Activated CD8-positive, alpha-beta memory T cell treated with anti-CD3 and anti-CD28 coated beads, Interleukin-2, amount 50 U/mL, for 1 hour (primary cell): ENCODE data around the gene IL27RA.
A peak's percentile ranks its signal among the peaks of the same experiment; 100 is the strongest.

Experiments
- DNase-seq: peaks from one replicate; pipeline ENCODE4 v3.0.0-alpha.2; 2020; ENCODE audit errors: extremely low read depth

IL27RA gene

DNA sequence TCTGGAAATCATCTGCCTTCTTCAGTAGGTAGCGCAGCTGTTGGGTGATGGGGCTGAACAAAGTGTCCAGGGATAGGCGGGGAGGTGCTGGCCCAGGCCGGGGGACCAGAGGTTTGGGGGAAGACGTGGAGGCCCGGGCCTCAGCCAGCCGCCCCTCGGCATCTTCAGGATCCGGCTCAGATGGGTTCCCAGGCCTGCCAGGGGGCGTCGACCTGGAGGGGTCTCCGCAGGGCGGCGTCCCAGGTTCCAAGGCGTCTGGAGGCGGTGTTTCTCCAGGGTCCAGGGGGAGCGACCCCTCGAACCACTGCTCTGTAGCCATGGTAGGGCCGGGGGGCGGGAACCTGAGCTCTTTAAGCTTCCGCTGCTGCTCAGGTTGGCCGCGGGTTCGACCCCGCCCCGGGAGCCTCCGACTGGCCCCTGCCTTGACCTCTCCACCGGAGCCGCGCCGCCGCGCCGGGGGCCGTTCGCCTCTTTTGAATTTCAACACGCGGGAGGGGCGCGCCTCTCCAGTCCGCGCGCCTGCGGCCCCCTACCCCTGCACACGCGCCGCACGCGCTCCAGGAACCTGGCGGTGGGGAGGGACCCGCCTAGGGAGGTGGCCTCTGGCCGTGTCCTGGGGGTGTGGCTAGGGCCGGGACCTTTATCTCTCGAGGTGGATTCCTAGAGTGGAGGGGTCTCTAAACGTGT, 53.9 kb downstream of the IL27RA start, which contains the start of gene C19orf67:
C19orf67 (minus strand) TSS at position 475 of the 687 bp plus-strand sequence; CDS start at position 319, 156 bp downstream.
- no peak for DNase-seq

DNA sequence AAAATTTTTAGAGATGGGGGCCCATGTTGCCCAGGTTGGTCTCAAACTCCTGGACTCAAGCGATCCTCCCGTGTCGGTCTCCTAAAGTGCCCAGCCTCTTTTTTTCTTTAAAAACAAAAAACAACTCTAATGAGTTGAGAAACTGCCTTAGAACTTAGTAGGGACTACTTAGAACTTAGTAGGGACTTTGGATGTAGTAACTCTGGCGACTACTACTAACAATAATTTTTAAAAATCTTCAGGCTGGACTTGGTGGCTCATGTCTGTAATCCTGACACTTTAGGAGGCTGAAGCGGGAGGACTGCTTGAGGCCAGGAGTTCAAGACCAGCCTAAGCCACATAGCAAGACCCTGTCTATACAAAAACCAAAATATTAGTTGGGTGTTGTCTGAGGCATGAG, 54.5 kb downstream of the IL27RA start:
- no peak for DNase-seq

DNA sequence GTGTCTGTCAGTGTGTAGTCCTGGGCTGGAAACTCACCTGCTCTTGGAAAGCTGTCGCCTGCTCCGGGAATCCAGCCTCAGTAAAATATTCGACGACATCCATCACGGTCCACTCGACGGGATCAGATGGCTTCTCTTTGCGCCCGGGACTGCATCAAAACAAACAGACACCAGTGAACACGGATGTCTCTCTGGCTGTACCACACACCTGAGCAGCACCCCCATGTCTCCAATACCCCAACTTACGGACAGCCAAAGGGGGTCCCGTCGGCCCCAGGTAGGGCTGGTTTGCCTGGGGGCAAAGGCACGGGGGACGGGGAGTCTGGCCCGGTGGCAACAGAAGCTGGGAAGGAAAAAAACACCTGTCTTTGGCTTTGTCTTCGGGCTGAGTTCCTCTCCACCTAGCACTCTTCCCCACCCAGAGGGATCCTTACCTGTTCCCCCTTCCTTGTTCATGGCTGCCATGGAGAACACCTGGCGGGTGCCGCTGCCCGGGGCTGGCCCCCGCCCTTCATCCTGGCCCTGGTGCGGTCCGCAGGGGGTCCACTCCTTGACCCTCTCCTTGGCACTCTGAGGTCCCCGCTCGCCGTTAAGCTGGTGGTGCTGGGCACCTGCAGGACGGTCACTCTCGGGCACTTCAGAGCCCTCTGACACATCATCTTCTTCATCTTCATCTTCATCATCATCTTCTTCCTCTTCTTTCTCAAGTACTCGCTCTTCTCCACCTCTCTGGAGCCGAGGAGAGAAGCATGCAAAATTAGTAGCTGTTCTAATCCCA, 57.3 kb downstream of the IL27RA start:
- DNase-seq = no peak

DNA sequence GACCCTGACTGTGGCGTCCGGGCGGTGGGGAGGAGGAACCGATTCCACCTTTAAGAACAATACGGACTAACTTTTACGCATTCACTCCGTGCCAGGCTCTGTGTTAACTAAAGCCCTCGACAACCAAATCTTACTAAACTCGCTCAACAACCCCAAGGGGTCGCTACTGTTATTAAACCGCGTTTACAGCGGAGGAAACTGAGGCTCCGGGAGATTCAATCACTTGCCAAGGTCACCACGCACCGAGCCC, 57.8 kb downstream of the IL27RA start:
- no peak for DNase-seq

DNA sequence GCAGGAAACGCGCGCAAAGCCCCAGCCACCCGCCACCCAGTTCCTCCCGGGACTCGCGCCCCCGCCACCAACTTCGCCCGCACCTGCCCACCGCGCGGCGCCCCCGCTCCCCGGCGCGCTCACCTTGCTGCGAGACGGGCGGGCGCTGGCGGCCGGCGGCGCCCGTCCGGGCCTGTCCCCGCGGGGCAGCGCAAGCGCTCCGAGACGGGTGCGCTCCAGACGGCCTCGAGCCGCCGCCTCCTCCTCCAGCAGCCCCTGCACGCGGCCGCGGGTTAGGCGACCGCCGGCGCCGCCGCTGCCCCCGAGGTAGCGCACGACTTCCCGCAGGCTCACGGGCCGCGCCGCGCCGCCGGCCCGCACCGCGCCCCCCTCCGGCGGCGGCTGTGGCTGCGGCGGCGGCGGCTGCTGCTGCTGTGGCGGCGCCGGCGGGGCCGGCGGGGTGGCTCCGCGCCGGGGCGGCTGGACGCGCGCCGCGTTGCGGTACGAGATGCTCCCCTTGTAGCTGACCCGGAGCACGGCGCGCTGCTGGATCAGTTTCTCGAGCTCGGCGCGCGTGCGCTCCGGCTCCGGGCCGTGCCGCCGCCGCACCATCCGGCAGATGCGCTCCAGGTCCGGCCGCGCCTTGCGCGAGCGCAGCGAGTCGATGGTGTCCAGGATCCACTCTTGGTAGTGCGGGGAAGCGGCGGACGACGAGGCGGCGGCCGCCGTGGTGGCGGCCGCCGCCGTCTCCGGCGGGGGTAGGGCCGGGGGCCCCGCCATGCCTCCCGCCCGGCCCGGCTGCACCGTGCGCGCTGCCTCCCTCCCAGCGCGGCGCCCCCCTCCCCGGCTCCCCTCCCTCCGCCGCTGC, 58.3 kb downstream of the IL27RA start:
- DNase-seq = no peak

GRCh38 chr19:14090509-14091080, 59.0 kb downstream of the IL27RA start, which contains the start of gene SAMD1:
SAMD1 (minus strand) TSS chr19:14090751.
- peak; percentile 79 for DNase-seq

DNA sequence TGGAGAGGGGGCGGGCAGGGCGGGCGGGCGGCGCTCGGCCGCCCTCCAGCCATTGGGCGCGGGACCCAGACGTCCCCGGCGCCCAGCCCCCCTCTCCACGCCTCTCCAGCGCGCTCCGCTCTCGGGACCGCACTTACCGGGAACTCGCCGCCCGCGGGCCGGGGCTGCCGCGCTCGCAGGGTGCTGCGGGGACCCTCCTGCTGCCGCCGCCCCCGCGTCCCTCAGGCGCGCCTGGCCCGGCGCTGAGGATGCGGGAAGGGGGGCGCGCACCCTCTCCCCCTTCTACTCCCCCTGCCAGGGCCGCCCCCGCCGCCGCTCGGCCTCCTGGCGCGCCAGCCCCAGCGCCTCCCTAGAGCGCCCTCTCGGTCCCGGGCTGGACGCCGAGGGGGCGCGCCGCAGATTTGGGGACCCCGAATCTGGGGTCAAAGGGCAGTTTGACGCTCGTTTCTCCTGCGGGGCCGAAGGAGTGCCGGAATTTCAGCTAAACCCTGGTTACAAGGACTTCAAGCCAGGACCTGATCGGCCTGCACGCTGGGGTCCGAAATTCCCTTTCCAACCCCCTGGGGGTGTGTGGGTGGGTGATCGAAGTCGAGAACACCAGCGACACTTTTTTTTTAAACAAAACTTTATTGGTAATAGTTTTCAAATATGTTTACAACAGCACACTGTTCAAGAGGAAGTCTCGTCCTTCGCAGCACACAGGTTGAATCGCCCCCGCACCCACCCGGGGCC, 59.7 kb downstream of the IL27RA start:
- no peak for DNase-seq

- no peak for DNase-seq
Observed at GRCh38 chr19:14091813-14092462, 60.4 kb downstream of the IL27RA start.

DNA sequence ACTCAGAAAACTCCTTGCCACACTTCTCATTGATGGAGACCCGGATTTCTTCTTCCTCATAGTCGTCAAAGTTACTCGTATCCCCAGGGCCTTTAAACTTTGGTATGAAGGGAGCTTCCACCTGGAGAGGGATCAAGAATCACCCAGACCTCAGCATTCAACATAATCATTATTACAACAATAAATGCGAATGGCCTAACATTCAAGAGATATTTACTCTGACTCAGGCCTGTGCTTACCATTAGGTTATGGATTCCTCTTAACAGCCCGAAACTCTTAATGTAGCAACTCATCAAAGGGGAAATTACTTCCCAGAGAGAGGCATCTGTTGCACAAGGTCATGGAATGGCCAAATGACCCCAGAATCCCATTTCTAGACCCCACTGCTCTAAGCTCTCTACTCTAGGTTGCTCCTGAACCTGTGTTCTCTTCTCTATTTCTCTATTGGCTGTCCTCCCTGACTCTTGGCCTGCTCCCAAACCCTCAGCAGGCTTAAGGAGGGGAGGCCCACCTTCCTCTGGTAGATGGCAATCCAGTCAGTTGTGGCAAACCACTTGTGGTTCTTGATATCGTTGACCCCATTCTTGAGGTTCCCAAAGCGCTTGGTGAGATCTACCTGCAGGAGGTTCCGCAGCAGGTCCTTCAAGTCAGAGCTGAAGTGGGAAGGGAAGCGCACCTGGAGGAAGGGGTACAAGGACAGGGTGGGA, 61.7 kb downstream of the IL27RA start:
- no peak for DNase-seq

DNA sequence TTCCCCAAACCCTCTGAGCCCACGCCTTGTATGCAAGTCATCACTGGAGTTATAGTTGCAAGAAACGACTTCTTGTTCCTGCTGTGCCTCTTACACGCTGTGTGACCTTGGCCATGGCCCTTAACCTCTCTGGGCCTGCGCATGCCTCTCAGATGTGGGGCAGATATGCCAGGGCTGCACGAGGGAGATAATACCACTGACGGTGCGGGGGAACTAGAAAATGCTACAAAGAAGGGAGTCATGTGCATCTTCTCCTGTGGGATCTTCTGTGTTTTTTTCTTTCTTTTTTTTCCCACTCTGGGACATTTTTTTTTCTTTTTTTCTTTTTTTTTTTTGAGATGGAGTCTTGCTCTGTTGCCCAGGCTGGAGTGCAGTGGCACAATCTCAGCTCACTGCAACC, 63.3 kb downstream of the IL27RA start:
- DNase-seq = no peak

DNA sequence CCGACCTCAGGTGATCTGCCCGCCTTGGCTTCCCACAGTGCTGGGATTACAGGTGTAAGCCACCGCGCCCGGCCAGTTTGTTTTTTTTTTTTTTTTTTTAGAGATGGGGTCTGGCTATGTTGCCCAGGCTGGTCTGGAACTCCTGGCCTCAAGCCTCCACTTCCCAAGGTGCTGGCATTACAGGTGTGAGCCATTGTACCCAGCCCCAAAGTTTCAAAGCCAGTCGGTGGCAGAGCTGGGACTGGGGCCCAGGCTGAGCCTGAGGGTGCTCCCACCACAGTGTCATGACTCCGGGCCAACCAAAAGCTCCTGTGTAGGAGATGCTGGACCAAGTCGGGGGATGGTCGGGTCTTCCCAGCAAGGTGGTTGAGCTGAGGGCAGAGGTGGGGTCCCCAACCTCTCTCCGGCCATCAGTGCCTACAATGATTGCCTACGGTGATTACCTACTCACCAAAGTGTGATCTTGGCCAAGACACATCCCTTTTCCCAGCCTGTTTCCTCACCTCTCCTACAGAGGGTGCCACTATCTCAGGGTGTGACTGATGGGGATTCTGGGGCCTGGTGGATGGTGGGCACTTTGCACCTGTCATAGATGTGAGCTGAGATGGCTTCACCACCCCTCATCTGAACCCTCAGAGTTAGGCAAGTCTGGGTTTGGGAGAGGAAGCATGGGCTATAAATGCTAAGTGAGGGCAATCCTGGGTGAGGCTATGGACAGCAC, 64.9 kb downstream of the IL27RA start:
- DNase-seq = no peak

DNA sequence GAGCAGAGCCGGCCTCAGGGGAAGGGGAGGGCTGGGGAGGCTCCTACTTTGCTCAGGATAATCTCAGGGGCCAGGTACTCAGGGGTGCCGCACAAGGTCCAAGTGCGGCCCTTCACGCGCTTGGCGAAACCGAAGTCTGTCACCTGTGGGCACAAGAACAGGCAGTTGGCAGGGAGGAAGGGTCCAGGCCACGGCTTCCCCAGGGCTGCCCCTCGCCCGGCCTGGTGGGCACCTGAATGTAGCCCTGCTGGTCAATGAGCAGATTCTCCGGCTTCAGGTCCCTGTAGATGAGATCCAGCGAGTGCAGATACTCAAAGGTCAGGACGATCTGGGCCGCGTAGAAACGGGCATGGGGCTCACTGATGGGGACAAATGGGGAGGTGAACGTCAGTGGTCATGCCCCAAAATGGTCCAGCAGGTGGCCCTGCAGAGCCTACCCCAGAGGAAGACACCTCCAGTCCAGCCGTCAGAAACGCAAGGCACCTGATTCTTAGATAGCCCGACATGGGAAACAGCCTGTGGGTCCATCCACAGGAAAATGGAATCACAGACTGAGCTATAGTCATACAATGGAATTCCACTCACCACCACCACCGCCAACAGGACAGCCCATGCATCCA, 66.1 kb downstream of the IL27RA start:
- DNase-seq = no peak

- DNase-seq = no peak
Observed at GRCh38 chr19:14101003-14101545, 69.5 kb downstream of the IL27RA start.

GRCh38 chr19:14102102-14102696, 70.6 kb downstream of the IL27RA start:
- DNase-seq = no peak

GRCh38 chr19:14102756-14103155, 71.2 kb downstream of the IL27RA start:
- DNase-seq = no peak
